ENCODE data around the gene MEX3D. TPM values are rescaled to one million over a fixed set of nuclear protein-coding genes. Genes with fewer than 3 reads are reported as not detected.

The MEX3D gene
- total RNA-seq, 2 experiments from 2014 or later: 11.9 to 13.6 TPM

GRCh38 chr19:1613808-1614570 lies 45.9 kb upstream of the MEX3D start:
- Histone ChIP-seq H3K4me2 (ENCODE audit: low read length) (no peak overlapping the region), H4K20me1 (ENCODE audit: insufficient read depth, low read length) (no peaks in the 10 kb centered on the region), H2AFZ (ENCODE audit: low read length) (no peak overlapping the region), H3K4me3 (ENCODE audit: low read depth, low read length, poor library complexity, severe bottlenecking) (no peak overlapping the region), H3K9me2 (ENCODE audit: insufficient read depth, low read length) (no peaks in the 10 kb centered on the region), H3K79me2 (ENCODE audit: insufficient read depth, low read depth, low read length) (peaks cover 10% of the 10 kb centered on the region; the same call in 1 of the 2 replicates), H3K9me3 (ENCODE audit: low read length) (no peaks in the 10 kb centered on the region), H3K27ac (ENCODE audit: low read depth, low read length, poor library complexity, severe bottlenecking) (no peak overlapping the region), H3K36me3 (ENCODE audit: insufficient read depth, low read length) (peaks cover 99% of the 10 kb centered on the region), H3K4me1 (ENCODE audit: insufficient read depth, low read length, poor library complexity, severe bottlenecking) (peaks cover 79% of the 10 kb centered on the region)
- intact Hi-C loops (cut with micrococcal nuclease; ENCODE audit: unreplicated experiment): no loop called here
- no TSS peak for BruUV-seq (replicated peaks)
- no peak for TF ChIP-seq EZH2phosphoT487 (IDR thresholded peaks at IDR 0.05; ENCODE audit: borderline replicate concordance, low read depth, low read length)
- no peak for DNase-seq (ENCODE audit: low spot score)
- POLR2A ChIA-PET: no interaction called here
- CTCF ChIA-PET (ENCODE audit: unreplicated experiment): no interaction called here

- ChIA-PET CTCF (ENCODE audit: unreplicated experiment) (no interaction called here), POLR2A (no interaction called here)
- Histone ChIP-seq H3K4me2 (ENCODE audit: low read length) (no peak overlapping the region), H4K20me1 (ENCODE audit: insufficient read depth, low read length) (no peaks in the 10 kb centered on the region), H3K36me3 (ENCODE audit: insufficient read depth, low read length) (peaks cover 99% of the 10 kb centered on the region), H3K79me2 (ENCODE audit: insufficient read depth, low read depth, low read length) (peaks cover 10% of the 10 kb centered on the region; the same call in 1 of the 2 replicates), H3K27ac (ENCODE audit: low read depth, low read length, poor library complexity, severe bottlenecking) (no peak overlapping the region), H3K4me3 (ENCODE audit: low read depth, low read length, poor library complexity, severe bottlenecking) (no peak overlapping the region), H2AFZ (ENCODE audit: low read length) (no peak overlapping the region), H3K9me3 (ENCODE audit: low read length) (no peaks in the 10 kb centered on the region), H3K9me2 (ENCODE audit: insufficient read depth, low read length) (no peaks in the 10 kb centered on the region), H3K4me1 (ENCODE audit: insufficient read depth, low read length, poor library complexity, severe bottlenecking) (peaks cover 79% of the 10 kb centered on the region)
- intact Hi-C loops (cut with micrococcal nuclease; ENCODE audit: unreplicated experiment): no loop called here
- no TSS peak for BruUV-seq (replicated peaks)
- DNase-seq (ENCODE audit: low spot score): no peak
- TF ChIP-seq EZH2phosphoT487 (IDR thresholded peaks at IDR 0.05; ENCODE audit: borderline replicate concordance, low read depth, low read length): no peak
- no peak for TF ChIP-seq CTCF (conservative IDR thresholded peaks at IDR 0.05; ENCODE audit: low read length)
These were observed 45.0 kb upstream of the MEX3D start for GRCh38 chr19:1613146-1613545.

- H3K9me3 ChIP-seq (ENCODE audit: low read length): no peaks in the 10 kb centered on the region
- H3K9me2 ChIP-seq (ENCODE audit: insufficient read depth, low read length): no peaks in the 10 kb centered on the region
- TF ChIP-seq CTCF (conservative IDR thresholded peaks at IDR 0.05; ENCODE audit: low read length) (no peak), EZH2phosphoT487 (IDR thresholded peaks at IDR 0.05; ENCODE audit: borderline replicate concordance, low read depth, low read length) (no peak)
- H3K27ac ChIP-seq (ENCODE audit: low read depth, low read length, poor library complexity, severe bottlenecking): peak overlapping the region; percentile 88
- H3K4me3 ChIP-seq (ENCODE audit: low read depth, low read length, poor library complexity, severe bottlenecking): no peak overlapping the region
- peaks cover 79% of the 10 kb centered on the region for H3K4me1 ChIP-seq (ENCODE audit: insufficient read depth, low read length, poor library complexity, severe bottlenecking)
- H3K79me2 ChIP-seq (ENCODE audit: insufficient read depth, low read depth, low read length): peaks cover 10% of the 10 kb centered on the region; the same call in 1 of the 2 replicates
- H3K4me2 ChIP-seq (ENCODE audit: low read length): no peak overlapping the region; the same call in 1 of the 2 replicates
- peaks cover 93% of the 10 kb centered on the region for H3K36me3 ChIP-seq (ENCODE audit: insufficient read depth, low read length)
- CTCF ChIA-PET (ENCODE audit: unreplicated experiment): no interaction called here
- no peak overlapping the region for H2AFZ ChIP-seq (ENCODE audit: low read length)
- POLR2A ChIA-PET: no interaction called here
- H4K20me1 ChIP-seq (ENCODE audit: insufficient read depth, low read length): no peaks in the 10 kb centered on the region
- intact Hi-C loops (cut with micrococcal nuclease; ENCODE audit: unreplicated experiment): no loop called here
- BruUV-seq (replicated peaks): no TSS peak
- no peak for DNase-seq (ENCODE audit: low spot score)
These were observed 44.3 kb upstream of the MEX3D start for GRCh38 chr19:1612114-1613086.

Measured in OCI-LY7 (cell line).